GM23338 (cell line): Measurements from ENCODE around the gene NT5DC4. TPM values are rescaled to one million over a fixed set of nuclear protein-coding genes. Genes with fewer than 3 reads are reported as not detected.

ENCODE experiments used
- ATAC-seq: fragments of 200-7000 bp; cut with Tn5 transposase; 3 replicates; pipeline ENCODE4 v1.9.1; 2020
- DNase-seq: peaks from one replicate; pipeline ENCODE4 v3.0.0-alpha.2; 2015; ENCODE audit warnings: low spot score
- H2AFZ ChIP-seq: fragments of 200-600 bp; sonication (generic); 2 replicates; pipeline ENCODE4 v1.8.0; 2016; ENCODE audit warnings: antibody characterized with exemption, mild to moderate bottlenecking, moderate library complexity
- H3F3A ChIP-seq: fragments of 200-600 bp; sonication (generic); replicated peaks from 2 replicates; pipeline ENCODE4 v1.8.0; 2017; ENCODE audit warnings: antibody characterized with exemption, mixed run types, low read depth
- H3K27ac ChIP-seq: fragments of 200-600 bp; sonication (generic); 2 replicates; pipeline ENCODE4 v1.6.1; 2016; ENCODE audit warnings: low read depth
- H3K27me3 ChIP-seq: fragments of 200-600 bp; sonication (generic); 2 replicates; pipeline ENCODE4 v1.8.0; 2016; ENCODE audit warnings: mild to moderate bottlenecking, mixed run types, moderate library complexity; ENCODE audit not compliant: insufficient read depth
- H3K36me3 ChIP-seq: fragments of 200-600 bp; sonication (generic); 2 replicates; pipeline ENCODE4 v1.8.0; 2016; ENCODE audit warnings: mild to moderate bottlenecking; ENCODE audit not compliant: insufficient read depth
- H3K4me1 ChIP-seq: fragments of 200-600 bp; sonication (generic); 2 replicates; pipeline ENCODE4 v1.8.0; 2016; ENCODE audit warnings: mild to moderate bottlenecking, moderate library complexity; ENCODE audit not compliant: insufficient read depth
- H3K4me2 ChIP-seq: fragments of 200-600 bp; sonication (generic); 2 replicates; pipeline ENCODE4 v1.7.1; 2017; ENCODE audit warnings: mixed run types
- H3K4me3 ChIP-seq: fragments of 200-600 bp; sonication (generic); 2 replicates; pipeline ENCODE4 v1.6.1; 2016; ENCODE audit warnings: mixed run types
- H3K79me2 ChIP-seq: fragments of 200-600 bp; sonication (generic); replicated peaks from 2 replicates; pipeline ENCODE4 v1.8.0; 2017; ENCODE audit warnings: mild to moderate bottlenecking; ENCODE audit not compliant: insufficient read depth
- H3K9me2 ChIP-seq: fragments of 200-600 bp; sonication (generic); 2 replicates; pipeline ENCODE4 v1.8.0; 2017; ENCODE audit not compliant: insufficient read depth
- H4K20me1 ChIP-seq: fragments of 200-600 bp; sonication (generic); replicated peaks from 2 replicates; pipeline ENCODE4 v1.8.0; 2017; ENCODE audit warnings: mild to moderate bottlenecking; ENCODE audit not compliant: insufficient read depth
- H3K27ac Mint-ChIP-seq: 2 replicates; pipeline ENCODE4 v1.8.0; 2020; ENCODE audit warnings: inconsistent platforms, mild to moderate bottlenecking, moderate library complexity, mixed read lengths
- H3K27me3 Mint-ChIP-seq: 3 replicates; pipeline ENCODE4 v1.8.0; 2022; ENCODE audit warnings: low read depth, mild to moderate bottlenecking, moderate library complexity, mixed read lengths, inconsistent platforms; ENCODE audit not compliant: insufficient read depth, poor library complexity
- H3K36me3 Mint-ChIP-seq: 3 replicates; pipeline ENCODE4 v1.8.0; 2021; ENCODE audit warnings: low read depth, mild to moderate bottlenecking, inconsistent platforms, moderate library complexity, mixed read lengths
- H3K4me1 Mint-ChIP-seq: 3 replicates; pipeline ENCODE4 v1.8.0; 2020; ENCODE audit warnings: mild to moderate bottlenecking, inconsistent platforms, mixed read lengths
- H3K4me3 Mint-ChIP-seq: 3 replicates; pipeline ENCODE4 v1.8.0; 2021; ENCODE audit warnings: moderate library complexity, mild to moderate bottlenecking, inconsistent platforms, mixed read lengths
- H3K9me3 Mint-ChIP-seq: 3 replicates; pipeline ENCODE4 v1.8.0; 2020; ENCODE audit warnings: moderate library complexity, mild to moderate bottlenecking, inconsistent platforms, mixed read lengths
- JUNB ChIP-seq: IDR thresholded peaks from one replicate; pipeline ENCODE4 v1.6.1; 2016; ENCODE audit warnings: antibody characterized with exemption; ENCODE audit not compliant: unreplicated experiment
- POLR2AphosphoS5 ChIP-seq: IDR thresholded peaks from 2 replicates; pipeline ENCODE4 v1.6.1; 2016; ENCODE audit warnings: antibody characterized with exemption, low read depth
- STAT1 ChIP-seq: IDR thresholded peaks from one replicate; pipeline ENCODE4 v1.6.1; 2016; ENCODE audit warnings: antibody characterized with exemption; ENCODE audit not compliant: unreplicated experiment
- ZNF114 ChIP-seq: fragments of 250-450 bp; sonication (Bioruptor Pico); IDR thresholded peaks from 2 replicates; pipeline ENCODE4 v1.5.0; 2020; ENCODE audit warnings: mild to moderate bottlenecking, moderate library complexity
- ZNF331 ChIP-seq: fragments of 250-450 bp; sonication (Bioruptor Pico); IDR thresholded peaks from 2 replicates; pipeline ENCODE4 v1.5.0; 2020; ENCODE audit warnings: low read depth, mild to moderate bottlenecking, moderate library complexity
- polyA plus RNA-seq: library from polyadenylated mRNA; unstranded; fragments of >200 nt; fragmentation: Nextera tagmentation; extraction: Ambion mirVana; gene quantifications from 2 replicates; pipeline ENCODE4 v1.2.1, GENCODE V29; 2016
- total RNA-seq: library from RNA; depleted of rRNA; stranded (reverse); fragments of >200 nt; shearing (Covaris generic); gene quantifications from 2 replicates; pipeline ENCODE4 v1.2.3, GENCODE V29; 2014
- TF ChIP-seq, protein P1 (sequence below), 2 experiments: fragments of 200-600 bp in 1 of 2; sonication (generic) in 1 of 2; conservative IDR thresholded peaks; 2 replicates each; pipeline versions ENCODE4 v1.5.1 to v1.6.1; 2016 to 2017; ENCODE audit warnings: antibody characterized with exemption in 2 of 2, low read depth in 2 of 2, mild to moderate bottlenecking in 2 of 2, moderate library complexity in 1 of 2
- TF ChIP-seq, protein P2 (sequence below): IDR thresholded peaks from one replicate; pipeline ENCODE4 v1.6.1; 2018; ENCODE audit warnings: antibody characterized with exemption; ENCODE audit not compliant: unreplicated experiment
- TF ChIP-seq, protein P3 (sequence below): fragments of 250-450 bp; sonication (Bioruptor Pico); IDR thresholded peaks from 2 replicates; pipeline ENCODE4 v1.5.0; 2020; ENCODE audit warnings: mild to moderate bottlenecking, moderate library complexity

NT5DC4 gene
- total and polyA plus RNA-seq, 2 experiments from 2014 or later = not detected

DNA sequence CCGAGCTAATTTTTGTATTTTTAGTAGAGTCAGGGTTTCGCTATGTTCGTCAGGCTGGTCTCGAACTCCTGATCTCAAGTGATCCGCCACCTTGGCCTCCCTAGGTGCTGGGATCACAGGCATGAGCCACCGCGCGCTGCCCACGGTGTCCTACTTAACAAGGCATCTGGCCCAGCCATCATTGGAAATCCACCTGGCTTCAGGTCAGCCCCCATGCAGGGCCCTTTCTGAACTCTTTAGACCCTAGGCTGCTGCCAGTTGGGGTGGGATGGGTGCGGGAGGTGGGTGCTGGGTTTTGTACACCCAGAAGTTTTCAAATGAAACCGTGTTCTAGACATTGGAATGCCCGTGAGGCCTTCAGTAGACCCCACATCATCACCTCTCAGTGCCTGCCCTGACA, 26.6 kb upstream of the NT5DC4 start:
- Mint-ChIP-seq H3K27ac (no peak overlapping the region), H3K36me3 (no peaks in the 10 kb centered on the region)

More for the DNA sequence above, 26.6 kb upstream of the NT5DC4 start:
- no peaks in the 10 kb centered on the region for H3K36me3 ChIP-seq
- H3K4me2 ChIP-seq = no peak overlapping the region
- H2AFZ ChIP-seq = no peak overlapping the region
- no peaks in the 10 kb centered on the region for H4K20me1 ChIP-seq
- H3K79me2 ChIP-seq = no peaks in the 10 kb centered on the region
- H3K4me1 ChIP-seq = no peaks in the 10 kb centered on the region
- Mint-ChIP-seq H3K4me3 (no peak overlapping the region), H3K9me3 (no peaks in the 10 kb centered on the region), H3K4me1 (peaks cover 8% of the 10 kb centered on the region), H3K27me3 (no peaks in the 10 kb centered on the region)
- H3K27ac ChIP-seq = no peak overlapping the region
- H3K27me3 ChIP-seq = no peaks in the 10 kb centered on the region
- no peaks in the 10 kb centered on the region for H3K9me2 ChIP-seq
- TF ChIP-seq POLR2AphosphoS5 = no peak
- TF ChIP-seq, protein P1, sequence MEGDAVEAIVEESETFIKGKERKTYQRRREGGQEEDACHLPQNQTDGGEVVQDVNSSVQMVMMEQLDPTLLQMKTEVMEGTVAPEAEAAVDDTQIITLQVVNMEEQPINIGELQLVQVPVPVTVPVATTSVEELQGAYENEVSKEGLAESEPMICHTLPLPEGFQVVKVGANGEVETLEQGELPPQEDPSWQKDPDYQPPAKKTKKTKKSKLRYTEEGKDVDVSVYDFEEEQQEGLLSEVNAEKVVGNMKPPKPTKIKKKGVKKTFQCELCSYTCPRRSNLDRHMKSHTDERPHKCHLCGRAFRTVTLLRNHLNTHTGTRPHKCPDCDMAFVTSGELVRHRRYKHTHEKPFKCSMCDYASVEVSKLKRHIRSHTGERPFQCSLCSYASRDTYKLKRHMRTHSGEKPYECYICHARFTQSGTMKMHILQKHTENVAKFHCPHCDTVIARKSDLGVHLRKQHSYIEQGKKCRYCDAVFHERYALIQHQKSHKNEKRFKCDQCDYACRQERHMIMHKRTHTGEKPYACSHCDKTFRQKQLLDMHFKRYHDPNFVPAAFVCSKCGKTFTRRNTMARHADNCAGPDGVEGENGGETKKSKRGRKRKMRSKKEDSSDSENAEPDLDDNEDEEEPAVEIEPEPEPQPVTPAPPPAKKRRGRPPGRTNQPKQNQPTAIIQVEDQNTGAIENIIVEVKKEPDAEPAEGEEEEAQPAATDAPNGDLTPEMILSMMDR (conservative IDR thresholded peaks at IDR 0.05; ENCODE audit: low read depth in 2 of 2) = no peak
- TF ChIP-seq ZNF331 = no peak
- no peak for TF ChIP-seq ZNF114 (CRISPR knock-in tag)
- no peak for TF ChIP-seq JUNB
- TF ChIP-seq, protein P2, sequence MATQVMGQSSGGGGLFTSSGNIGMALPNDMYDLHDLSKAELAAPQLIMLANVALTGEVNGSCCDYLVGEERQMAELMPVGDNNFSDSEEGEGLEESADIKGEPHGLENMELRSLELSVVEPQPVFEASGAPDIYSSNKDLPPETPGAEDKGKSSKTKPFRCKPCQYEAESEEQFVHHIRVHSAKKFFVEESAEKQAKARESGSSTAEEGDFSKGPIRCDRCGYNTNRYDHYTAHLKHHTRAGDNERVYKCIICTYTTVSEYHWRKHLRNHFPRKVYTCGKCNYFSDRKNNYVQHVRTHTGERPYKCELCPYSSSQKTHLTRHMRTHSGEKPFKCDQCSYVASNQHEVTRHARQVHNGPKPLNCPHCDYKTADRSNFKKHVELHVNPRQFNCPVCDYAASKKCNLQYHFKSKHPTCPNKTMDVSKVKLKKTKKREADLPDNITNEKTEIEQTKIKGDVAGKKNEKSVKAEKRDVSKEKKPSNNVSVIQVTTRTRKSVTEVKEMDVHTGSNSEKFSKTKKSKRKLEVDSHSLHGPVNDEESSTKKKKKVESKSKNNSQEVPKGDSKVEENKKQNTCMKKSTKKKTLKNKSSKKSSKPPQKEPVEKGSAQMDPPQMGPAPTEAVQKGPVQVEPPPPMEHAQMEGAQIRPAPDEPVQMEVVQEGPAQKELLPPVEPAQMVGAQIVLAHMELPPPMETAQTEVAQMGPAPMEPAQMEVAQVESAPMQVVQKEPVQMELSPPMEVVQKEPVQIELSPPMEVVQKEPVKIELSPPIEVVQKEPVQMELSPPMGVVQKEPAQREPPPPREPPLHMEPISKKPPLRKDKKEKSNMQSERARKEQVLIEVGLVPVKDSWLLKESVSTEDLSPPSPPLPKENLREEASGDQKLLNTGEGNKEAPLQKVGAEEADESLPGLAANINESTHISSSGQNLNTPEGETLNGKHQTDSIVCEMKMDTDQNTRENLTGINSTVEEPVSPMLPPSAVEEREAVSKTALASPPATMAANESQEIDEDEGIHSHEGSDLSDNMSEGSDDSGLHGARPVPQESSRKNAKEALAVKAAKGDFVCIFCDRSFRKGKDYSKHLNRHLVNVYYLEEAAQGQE = no peak
- TF ChIP-seq, protein P3, sequence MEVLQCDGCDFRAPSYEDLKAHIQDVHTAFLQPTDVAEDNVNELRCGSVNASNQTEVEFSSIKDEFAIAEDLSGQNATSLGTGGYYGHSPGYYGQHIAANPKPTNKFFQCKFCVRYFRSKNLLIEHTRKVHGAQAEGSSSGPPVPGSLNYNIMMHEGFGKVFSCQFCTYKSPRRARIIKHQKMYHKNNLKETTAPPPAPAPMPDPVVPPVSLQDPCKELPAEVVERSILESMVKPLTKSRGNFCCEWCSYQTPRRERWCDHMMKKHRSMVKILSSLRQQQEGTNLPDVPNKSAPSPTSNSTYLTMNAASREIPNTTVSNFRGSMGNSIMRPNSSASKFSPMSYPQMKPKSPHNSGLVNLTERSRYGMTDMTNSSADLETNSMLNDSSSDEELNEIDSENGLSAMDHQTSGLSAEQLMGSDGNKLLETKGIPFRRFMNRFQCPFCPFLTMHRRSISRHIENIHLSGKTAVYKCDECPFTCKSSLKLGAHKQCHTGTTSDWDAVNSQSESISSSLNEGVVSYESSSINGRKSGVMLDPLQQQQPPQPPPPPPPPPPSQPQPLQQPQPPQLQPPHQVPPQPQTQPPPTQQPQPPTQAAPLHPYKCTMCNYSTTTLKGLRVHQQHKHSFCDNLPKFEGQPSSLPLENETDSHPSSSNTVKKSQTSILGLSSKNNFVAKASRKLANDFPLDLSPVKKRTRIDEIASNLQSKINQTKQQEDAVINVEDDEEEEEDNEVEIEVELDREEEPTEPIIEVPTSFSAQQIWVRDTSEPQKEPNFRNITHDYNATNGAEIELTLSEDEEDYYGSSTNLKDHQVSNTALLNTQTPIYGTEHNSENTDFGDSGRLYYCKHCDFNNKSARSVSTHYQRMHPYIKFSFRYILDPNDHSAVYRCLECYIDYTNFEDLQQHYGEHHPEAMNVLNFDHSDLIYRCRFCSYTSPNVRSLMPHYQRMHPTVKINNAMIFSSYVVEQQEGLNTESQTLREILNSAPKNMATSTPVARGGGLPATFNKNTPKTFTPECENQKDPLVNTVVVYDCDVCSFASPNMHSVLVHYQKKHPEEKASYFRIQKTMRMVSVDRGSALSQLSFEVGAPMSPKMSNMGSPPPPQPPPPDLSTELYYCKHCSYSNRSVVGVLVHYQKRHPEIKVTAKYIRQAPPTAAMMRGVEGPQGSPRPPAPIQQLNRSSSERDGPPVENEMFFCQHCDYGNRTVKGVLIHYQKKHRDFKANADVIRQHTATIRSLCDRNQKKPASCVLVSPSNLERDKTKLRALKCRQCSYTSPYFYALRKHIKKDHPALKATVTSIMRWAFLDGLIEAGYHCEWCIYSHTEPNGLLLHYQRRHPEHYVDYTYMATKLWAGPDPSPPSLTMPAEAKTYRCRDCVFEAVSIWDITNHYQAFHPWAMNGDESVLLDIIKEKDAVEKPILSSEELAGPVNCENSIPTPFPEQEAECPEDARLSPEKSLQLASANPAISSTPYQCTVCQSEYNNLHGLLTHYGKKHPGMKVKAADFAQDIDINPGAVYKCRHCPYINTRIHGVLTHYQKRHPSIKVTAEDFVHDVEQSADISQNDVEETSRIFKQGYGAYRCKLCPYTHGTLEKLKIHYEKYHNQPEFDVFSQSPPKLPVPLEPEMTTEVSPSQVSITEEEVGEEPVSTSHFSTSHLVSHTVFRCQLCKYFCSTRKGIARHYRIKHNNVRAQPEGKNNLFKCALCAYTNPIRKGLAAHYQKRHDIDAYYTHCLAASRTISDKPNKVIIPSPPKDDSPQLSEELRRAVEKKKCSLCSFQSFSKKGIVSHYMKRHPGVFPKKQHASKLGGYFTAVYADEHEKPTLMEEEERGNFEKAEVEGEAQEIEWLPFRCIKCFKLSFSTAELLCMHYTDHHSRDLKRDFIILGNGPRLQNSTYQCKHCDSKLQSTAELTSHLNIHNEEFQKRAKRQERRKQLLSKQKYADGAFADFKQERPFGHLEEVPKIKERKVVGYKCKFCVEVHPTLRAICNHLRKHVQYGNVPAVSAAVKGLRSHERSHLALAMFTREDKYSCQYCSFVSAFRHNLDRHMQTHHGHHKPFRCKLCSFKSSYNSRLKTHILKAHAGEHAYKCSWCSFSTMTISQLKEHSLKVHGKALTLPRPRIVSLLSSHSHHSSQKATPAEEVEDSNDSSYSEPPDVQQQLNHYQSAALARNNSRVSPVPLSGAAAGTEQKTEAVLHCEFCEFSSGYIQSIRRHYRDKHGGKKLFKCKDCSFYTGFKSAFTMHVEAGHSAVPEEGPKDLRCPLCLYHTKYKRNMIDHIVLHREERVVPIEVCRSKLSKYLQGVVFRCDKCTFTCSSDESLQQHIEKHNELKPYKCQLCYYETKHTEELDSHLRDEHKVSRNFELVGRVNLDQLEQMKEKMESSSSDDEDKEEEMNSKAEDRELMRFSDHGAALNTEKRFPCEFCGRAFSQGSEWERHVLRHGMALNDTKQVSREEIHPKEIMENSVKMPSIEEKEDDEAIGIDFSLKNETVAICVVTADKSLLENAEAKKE (CRISPR knock-in tag) = no peak
- TF ChIP-seq STAT1 = no peak
- DNase-seq (no peak), ATAC-seq (no peak)
- H3F3A ChIP-seq = no peaks in the 10 kb centered on the region
- no peak overlapping the region for H3K4me3 ChIP-seq
